GM12873 (cell line): ENCODE measurements around the gene LRP2.

Experiments
- TF ChIP-seq, protein P1 (sequence below): IDR thresholded peaks from 2 replicates; pipeline ENCODE4 v1.5.1; 2012; ENCODE audit warnings: low read depth, mild to moderate bottlenecking, moderate library complexity, low read length, control low read depth; ENCODE audit not compliant: insufficient read depth; ENCODE audit errors: missing control alignments

The LRP2 gene

DNA sequence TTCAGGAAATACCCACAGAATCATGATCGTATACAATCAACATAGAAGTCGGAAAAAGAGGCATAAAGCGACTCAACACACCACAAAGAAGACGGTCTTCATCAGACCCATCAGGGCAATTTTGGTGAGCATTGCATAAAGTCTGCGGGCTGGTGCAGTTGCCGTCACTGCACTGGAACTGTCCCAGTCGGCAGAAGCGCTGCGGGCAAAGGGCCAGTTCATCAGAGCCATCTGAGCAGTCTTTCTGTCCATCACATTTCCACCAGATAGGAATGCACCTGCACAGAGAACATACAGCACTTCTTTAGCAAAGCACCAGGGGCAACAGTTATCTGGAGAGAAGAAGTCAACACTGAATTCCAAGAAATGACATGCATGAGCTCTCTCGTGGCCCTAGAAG is 187.2 kb downstream of the LRP2 start:
- TF ChIP-seq, protein P1, sequence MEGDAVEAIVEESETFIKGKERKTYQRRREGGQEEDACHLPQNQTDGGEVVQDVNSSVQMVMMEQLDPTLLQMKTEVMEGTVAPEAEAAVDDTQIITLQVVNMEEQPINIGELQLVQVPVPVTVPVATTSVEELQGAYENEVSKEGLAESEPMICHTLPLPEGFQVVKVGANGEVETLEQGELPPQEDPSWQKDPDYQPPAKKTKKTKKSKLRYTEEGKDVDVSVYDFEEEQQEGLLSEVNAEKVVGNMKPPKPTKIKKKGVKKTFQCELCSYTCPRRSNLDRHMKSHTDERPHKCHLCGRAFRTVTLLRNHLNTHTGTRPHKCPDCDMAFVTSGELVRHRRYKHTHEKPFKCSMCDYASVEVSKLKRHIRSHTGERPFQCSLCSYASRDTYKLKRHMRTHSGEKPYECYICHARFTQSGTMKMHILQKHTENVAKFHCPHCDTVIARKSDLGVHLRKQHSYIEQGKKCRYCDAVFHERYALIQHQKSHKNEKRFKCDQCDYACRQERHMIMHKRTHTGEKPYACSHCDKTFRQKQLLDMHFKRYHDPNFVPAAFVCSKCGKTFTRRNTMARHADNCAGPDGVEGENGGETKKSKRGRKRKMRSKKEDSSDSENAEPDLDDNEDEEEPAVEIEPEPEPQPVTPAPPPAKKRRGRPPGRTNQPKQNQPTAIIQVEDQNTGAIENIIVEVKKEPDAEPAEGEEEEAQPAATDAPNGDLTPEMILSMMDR: no peak

DNA sequence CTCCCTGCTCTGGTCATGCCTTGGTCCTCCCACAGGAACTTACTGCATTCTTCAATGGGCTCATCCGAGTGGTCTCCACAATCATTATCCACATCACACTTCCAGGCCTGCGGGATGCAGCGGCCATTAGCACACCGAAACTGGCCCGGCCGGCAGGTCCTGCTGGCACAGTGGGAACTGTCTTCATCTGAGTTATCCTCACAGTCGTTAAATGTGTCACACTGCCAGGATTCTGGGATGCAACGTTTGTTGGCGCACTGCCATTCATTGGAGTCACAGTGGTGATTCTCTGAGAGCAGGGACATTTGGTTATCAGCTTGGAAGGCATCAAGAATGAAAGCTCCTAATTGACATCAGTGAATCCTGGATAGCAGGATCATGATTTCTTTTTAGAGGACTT is 188.5 kb downstream of the LRP2 start:
- TF ChIP-seq, protein P1: no peak

DNA sequence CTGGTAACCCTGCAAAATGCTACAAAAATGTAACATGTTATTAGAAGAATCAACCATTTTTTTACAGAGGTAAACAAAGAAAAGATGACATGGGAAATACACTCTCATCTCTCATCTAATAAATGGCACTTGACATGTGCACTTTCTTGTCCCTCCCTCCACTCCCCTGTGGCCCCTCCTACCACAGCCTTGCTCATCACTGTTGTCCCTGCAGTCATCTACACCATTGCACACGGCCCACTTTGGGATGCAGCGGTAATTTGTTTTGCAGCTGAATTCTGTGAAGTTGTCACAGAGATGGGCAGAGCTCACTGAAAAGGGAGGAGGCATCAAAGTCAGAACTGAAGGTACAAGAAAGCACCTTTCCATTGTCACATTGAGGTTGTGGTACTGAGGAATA is 189.4 kb downstream of the LRP2 start:
- TF ChIP-seq, protein P1: no peak

DNA sequence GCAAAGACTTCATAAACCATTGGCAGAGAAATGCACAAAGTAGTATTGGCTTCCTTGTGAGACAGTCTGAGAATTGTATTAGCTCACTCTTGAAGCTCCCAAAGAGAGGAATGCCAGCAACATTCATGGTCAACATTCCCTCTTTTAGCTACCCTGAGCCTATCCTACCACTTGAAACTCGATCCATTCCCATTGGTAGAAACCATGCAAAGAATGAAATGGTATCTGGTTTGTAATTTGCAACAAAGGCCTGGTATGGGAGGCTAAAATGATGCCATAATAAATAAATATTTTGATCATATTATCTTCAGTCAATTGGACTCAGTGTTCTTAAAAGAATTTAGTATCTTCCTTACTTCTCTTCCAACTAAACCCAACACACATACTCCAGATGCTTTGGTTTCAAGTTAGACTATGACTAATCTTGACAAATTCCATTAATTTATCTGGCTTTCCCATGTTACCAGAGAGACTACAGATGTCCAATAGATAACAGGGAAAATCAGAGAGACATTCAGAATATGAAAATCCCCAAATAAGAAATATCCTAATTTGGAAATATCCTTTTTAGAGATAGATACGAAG is 190.1 kb downstream of the LRP2 start:
- TF ChIP-seq, protein P1: no peak

DNA sequence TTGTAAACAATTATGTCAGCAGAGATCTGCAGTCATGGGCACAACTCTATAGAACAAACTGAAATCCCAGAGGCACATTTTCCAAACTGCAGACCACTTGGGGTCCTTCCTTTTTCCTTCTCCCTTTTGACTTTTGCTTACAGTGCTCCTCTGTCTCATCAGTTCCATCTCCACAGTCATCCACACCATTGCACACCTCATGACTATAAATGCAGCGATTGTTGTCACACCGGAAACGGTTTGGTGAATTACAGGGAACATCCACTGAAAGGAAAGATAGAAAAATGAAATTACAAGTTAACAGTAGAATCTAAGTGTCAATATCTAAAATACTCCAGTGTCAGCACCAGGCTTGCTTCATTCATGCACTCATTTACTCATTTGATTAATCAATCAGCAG is 196.5 kb downstream of the LRP2 start:
- TF ChIP-seq, protein P1: no peak

DNA sequence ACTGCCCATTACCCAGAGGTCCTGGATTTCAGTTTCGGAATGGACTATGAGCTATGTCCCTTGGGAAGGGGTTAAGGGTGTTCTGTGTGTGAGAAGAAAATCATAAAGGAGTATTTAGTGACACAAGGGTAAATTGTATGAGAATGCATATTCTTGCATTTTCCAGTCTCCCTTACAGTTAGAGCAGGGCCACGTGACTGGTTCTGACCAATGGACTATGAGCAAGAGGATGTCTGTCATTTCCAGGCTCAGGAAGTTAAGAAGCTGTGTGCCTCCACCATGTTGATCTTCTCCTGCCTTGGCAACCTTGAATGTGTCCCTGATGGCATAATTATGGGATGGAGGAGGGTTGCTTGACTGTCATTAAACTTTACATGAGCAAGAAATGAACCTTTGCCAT is 198.0 kb downstream of the LRP2 start:
- TF ChIP-seq, protein P1: no peak

DNA sequence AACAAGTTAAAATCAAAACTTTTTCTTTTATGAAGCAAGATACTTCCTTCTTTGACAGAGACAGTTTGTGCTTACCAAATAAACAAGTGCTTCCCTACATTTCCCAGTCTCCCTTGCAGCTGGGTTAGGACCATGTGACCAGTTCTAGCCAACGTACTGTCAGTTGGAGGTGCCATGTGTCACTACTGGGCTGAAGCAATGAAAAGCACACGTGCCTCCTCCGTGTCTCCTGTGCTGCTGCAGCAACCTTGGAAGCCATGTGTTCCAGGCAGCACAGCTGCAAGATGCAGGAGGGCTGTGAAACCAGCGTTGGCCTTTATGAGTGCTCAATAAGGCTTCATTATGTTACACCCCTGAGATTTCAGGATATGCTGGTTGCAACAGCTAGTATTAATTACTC is 199.7 kb downstream of the LRP2 start:
- TF ChIP-seq, protein P1: no peak
